H7 (cell line): ENCODE data around the gene CREBBP. TPM values are rescaled to one million over a fixed set of nuclear protein-coding genes. Genes with fewer than 3 reads are reported as not detected.

Experiments used
- DNase-seq: peaks from one replicate; pipeline ENCODE4 v3.0.0; 2012
- H3K27me3 ChIP-seq: 2 replicates; pipeline ENCODE4 v1.6.0; 2011; ENCODE audit warnings: mild to moderate bottlenecking, low read length; ENCODE audit not compliant: control insufficient read depth, insufficient read depth
- H3K36me3 ChIP-seq: replicated peaks from 2 replicates; pipeline ENCODE4 v1.5.1; 2011; ENCODE audit warnings: low read length; ENCODE audit not compliant: control insufficient read depth, insufficient read depth
- H3K4me3 ChIP-seq: 2 replicates; pipeline ENCODE4 v1.5.1; 2011; ENCODE audit warnings: low read depth, mild to moderate bottlenecking, control low read depth, low read length, moderate library complexity; ENCODE audit not compliant: insufficient read depth
- total RNA-seq: library from RNA; depleted of rRNA; stranded (reverse); fragments of >200 nt; shearing (Covaris generic); gene quantifications from 2 replicates; pipeline ENCODE4 v1.2.3, GENCODE V29; 2014

Gene CREBBP
- total RNA-seq, 1 experiment from 2014 or later = 11.7 TPM

DNA sequence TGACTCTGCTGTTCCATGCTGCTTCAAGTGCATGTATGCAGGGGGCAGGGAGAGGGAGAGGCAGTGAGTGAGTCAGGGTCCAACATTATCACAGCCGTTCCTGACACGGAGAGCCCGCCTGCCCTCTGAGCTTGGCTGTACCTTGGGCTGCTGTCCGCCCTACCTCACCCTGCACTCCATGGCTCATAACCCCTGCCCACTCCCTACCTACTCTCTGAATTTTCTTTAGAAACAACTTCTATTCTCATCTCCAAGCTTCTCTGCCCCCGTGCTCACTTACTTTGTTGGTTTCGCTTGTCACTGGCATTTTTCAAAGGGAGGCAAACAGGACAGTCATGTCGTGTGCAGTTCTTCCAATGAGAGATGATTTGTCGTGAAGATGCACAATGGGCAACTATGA, 88.8 kb downstream of the CREBBP start:
- DNase-seq = no peak
- Histone ChIP-seq H3K36me3 (peaks cover 8% of the 10 kb centered on the region), H3K4me3 (no peak overlapping the region), H3K27me3 (no peaks in the 10 kb centered on the region)

DNA sequence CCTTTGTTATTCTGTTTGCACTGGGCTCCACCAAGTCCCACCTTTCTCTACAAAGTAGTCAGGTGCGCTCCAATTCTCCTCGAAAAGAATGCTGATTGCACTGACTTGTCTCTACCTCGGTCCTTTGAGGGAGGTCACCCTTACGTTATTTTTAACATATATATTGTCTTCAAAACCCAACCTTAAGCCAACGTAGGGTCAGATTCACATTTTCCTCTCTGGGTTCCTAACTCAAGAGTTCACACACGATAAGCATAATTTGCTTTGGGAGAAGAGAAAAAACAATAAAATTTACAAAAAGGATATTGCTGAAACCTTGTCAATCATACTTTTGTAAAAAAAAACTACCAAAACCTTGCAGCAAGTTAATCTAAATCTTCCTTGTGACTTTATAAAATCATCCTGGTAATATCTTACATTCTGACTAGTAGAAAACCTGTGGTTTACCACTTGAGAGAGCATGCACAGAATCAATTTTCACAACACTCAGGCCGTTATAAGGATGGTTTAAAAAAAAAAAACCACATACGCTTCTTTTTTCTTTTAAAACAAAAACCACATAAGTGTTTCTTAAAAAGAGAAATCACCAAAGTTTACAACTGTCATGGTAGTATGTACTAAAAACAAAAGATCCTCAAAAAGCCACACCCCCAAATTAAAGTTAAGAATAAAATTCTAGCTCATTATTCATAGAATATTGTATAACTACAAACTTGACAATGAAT, 91.0 kb downstream of the CREBBP start:
- no peak for DNase-seq
- H3K4me3 ChIP-seq = no peak overlapping the region
- peaks cover 8% of the 10 kb centered on the region for H3K36me3 ChIP-seq
- H3K27me3 ChIP-seq = no peaks in the 10 kb centered on the region

DNA sequence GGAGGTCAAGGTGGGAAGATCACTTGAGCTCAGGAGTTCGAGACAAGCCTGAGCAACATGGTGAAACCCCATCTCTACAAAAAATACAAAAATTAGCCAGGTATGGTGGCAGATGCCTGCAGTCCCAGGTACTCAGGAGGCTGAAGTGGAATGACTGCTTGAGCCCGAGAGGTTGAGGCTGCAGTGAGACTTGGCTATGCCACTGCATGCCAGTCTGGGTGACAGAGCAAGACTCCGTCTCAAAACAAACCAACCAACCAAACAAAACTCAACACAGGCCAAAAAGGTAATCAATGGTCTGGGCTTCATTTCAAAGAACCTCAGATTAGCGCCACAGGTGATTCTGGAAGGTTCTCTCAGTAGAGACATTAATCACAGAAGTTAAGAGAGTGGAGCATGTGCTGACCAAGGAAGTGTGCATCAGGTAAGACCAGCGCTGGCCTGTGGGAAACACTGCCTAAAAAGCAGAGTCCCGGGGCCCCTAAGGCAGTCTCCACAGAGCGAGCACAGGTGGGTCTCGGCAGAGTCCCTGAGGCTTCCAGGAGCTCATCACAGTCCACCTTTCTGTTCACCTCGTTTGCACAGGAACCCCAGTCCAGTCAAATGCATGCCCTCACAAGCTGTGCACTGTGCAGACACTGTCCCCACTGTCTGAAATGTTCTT, 91.7 kb downstream of the CREBBP start:
- Histone ChIP-seq H3K4me3 (no peak overlapping the region), H3K36me3 (peaks cover 8% of the 10 kb centered on the region)

DNA sequence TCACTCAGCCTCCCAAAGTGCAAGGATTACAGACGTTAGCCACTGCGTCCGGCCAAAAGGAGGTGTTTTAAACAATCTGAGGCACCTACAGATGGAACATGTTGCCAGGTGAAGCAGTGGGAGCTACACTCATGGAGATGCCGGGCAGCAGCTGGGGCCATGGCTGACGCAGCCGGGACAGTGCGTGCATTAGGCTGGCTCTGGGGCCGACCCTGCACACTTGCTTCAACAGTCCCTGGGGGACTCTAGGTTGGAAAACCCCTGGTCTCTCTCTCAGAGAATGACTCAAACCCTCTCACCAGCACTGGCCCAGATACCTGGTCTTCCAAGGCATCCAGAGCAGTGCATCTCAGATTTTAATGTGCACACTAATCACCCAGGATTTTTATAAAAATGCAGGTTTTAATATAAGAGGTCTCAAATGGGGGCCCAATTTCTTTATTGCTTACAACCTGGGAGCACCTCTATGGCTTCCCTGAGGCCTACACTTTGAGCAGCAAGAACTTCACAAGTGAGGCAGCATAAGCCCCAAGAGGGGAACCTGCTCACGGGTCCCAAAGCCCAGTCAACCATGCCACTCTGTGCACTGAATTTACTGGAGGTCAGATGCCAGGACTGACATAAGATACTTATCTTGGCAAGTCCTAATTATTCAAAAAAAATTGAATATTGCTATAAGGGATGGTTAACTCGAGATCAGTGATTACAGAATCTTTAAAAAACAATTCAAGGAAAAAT, 92.4 kb downstream of the CREBBP start:
- DNase-seq = no peak
- H3K27me3 ChIP-seq = no peaks in the 10 kb centered on the region
- H3K36me3 ChIP-seq = peaks cover 8% of the 10 kb centered on the region
- H3K4me3 ChIP-seq = no peak overlapping the region

More for the DNA sequence above, 91.7 kb downstream of the CREBBP start:
- no peak for DNase-seq
- no peaks in the 10 kb centered on the region for H3K27me3 ChIP-seq

DNA sequence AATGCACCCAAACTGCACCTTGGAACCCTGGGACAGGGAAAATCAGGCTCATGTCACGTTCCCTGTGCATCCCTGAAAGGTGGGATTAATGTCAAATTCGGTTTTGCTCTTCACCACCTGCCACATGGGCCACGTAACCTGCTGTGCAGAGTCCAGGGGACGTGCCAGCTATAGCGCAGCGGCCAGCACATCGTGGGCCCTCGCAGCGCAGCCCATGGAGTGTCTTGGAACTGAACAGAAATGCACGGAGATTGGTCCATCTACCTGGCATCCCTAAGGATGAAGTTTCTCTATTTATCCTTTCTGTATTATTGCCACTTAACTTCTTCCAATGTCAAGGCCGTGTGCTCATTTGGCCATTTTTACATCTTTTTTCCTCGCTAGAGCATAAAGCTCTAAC, 95.1 kb downstream of the CREBBP start:
- peaks cover 4% of the 10 kb centered on the region for H3K36me3 ChIP-seq
- DNase-seq = no peak

DNA sequence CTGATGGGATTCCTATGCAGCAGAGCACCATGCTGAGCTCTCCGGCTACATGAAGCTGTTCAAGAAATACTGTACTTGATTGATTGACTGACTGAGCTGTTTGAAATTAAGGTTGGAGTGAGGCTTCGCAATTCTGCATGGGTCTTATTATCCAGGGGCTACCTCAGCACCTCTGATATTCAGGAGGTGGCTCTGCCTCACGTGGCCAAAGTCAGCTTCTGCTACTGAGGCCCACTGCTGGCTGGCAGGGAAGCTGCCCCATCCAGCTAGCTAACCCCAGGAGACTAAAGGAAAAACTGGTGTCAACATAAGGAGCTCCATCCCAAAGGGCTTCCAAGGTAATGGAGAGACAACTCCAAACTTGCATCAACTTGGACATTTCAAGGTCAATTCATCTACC, 97.0 kb downstream of the CREBBP start:
- Histone ChIP-seq H3K4me3 (no peak overlapping the region), H3K27me3 (no peaks in the 10 kb centered on the region), H3K36me3 (peaks cover 6% of the 10 kb centered on the region)
- DNase-seq = no peak

More for the DNA sequence above, 95.1 kb downstream of the CREBBP start:
- Histone ChIP-seq H3K27me3 (no peaks in the 10 kb centered on the region), H3K4me3 (no peak overlapping the region)

DNA sequence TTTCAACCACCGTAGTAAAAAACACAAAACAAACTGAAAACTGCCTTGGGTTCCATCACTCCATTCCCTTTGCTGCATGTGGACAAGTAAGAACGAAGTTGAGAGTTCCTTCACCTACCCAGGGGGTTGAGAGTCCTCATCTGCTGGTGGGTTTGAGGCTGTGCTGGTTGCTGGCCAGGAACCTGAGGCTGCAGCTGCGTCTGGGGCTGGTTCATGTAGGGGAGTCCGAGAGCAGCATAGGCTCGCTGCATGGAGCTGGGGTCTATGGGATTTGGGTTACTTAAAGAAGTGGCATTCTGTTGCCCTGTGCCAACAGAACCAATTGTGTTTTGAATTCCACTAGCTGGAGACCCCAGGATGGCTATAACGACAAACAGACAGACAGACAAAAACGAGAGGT, 97.9 kb downstream of the CREBBP start:
- H3K36me3 ChIP-seq = peaks cover 12% of the 10 kb centered on the region
- DNase-seq = no peak
- H3K4me3 ChIP-seq = no peak overlapping the region
- no peaks in the 10 kb centered on the region for H3K27me3 ChIP-seq

DNA sequence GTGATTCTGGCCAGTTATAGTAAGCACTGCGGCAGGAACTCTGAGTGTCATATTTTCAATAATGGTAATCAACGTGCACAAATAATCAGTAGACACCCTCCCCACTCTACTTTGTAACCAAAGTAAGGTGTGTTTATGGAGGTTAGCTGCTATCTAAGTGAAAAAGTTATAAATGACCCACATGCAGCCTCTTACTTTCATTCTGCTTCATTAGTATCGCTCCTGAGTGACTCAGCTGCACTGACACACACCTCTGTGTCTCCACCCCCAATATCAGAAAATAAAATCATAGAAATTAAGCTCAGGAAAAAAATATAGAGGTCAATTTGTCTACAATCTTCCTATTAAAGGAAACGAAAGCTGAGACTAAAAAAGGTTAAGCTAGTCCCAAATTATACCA, 99.1 kb downstream of the CREBBP start:
- H3K4me3 ChIP-seq = no peak overlapping the region
- H3K27me3 ChIP-seq = no peaks in the 10 kb centered on the region
- no peak for DNase-seq
- H3K36me3 ChIP-seq = peaks cover 12% of the 10 kb centered on the region

DNA sequence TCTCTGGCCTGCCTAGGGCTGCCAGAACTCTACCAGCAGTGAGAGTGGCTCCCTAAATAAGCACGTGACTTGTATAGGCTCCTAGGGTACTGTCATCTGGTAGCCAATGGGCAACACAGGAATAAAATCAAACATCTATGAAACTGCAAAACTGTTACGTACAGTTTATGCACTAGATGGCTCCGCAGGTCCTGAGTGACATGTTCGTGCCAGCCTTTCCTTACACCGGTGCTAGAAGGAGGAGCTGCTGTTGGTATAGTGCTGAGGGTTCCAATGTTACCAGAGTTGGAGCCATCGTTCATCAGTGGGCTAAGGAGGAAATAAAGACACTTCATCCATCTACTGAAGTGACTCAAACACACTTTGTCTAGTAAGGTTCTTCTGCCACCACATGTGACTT, 99.9 kb downstream of the CREBBP start:
- DNase-seq = no peak
- H3K27me3 ChIP-seq = no peaks in the 10 kb centered on the region
- peaks cover 13% of the 10 kb centered on the region for H3K36me3 ChIP-seq
- H3K4me3 ChIP-seq = no peak overlapping the region

DNA sequence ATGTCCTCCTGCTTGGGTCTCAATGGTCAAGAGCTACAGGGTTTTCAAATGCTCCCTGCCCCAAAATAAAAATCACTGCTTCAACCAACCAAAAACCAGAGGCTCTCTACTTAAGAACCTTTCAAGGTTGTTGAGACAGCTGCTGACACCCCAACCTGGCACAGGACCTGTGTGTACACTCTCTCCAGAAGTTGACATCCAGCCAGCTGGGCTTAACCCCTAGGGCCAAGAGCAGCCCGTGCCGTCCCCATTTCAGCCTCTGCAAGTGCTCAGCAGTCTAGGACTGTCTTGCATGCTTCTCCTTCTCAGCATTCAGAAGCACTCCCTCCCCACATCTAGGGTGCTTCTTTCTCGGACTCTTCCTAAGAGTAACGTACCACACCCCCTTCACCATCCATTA, 104.2 kb downstream of the CREBBP start:
- no peak for DNase-seq
- no peaks in the 10 kb centered on the region for H3K27me3 ChIP-seq
- no peak overlapping the region for H3K4me3 ChIP-seq
- peaks cover 20% of the 10 kb centered on the region for H3K36me3 ChIP-seq

DNA sequence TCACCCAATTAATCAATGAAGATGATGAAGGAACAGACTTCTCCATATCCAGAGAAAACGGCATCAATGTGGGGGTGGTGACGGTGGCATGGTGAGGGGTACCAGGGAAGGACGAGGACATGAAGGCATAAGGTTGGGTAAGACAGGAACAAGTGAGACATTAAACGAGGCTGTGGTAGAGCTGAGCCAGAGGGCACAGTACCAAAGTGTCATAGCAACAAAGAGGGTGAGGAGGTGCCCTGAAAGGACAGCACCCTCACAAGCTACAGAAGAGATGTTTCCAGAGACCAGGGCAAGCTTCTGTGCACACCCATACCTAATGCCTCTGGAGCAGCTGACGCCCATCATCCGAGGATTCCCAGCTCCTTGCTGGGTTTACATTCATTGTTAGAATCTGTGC, 105.7 kb downstream of the CREBBP start:
- H3K36me3 ChIP-seq = peaks cover 18% of the 10 kb centered on the region
- no peak for DNase-seq
- H3K27me3 ChIP-seq = no peaks in the 10 kb centered on the region
- H3K4me3 ChIP-seq = no peak overlapping the region

DNA sequence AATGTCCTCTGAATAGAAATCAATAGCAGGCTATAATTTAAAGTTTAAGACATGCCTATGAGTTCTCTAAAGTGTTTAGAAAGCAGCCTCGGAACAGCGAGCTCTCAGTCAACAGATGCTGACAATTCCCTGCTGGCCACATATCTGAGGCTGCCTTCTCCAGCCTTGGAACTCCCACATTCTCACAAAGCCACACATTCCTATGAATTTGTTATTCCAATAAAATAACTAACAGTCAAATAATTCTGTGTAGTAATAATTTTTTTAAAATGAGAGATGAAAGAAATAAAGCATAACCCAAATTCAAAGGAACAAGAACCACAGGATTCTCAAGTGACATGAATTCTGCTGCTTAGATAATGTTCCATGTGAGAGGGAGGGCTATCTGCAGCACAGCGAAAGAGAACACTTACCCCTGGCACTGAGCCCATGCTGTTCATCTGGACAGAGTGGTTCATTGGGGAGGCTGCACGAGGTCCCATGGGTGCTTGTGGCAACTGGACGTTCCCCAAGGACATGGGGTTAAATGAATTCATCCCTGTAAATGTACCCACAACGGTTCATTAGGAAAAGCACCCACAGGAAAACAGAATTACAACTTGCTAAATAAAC, 106.3 kb downstream of the CREBBP start:
- DNase-seq = no peak
- Histone ChIP-seq H3K36me3 (peaks cover 18% of the 10 kb centered on the region), H3K4me3 (no peak overlapping the region), H3K27me3 (no peaks in the 10 kb centered on the region)

DNA sequence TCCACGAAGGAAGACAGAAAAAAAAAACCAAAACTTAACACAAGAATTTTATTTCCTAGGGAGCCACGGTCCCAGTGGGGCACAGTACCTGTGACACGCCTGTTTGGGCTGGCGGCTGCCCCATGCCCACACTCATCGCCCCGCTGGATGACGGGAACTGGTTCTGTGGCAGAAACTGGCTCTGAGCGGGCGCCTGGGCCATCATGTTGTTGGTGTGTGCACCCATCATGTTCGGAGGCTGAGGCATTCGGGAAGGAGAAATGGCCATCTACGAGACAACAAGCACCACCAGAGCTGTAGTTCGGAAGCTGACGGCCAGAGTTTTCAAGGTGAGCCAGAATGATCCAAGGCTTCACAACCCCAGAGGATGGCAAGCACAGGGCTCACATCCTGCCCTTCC, 106.8 kb downstream of the CREBBP start:
- DNase-seq = no peak
- H3K4me3 ChIP-seq = no peak overlapping the region
- no peaks in the 10 kb centered on the region for H3K27me3 ChIP-seq
- H3K36me3 ChIP-seq = peaks cover 18% of the 10 kb centered on the region

DNA sequence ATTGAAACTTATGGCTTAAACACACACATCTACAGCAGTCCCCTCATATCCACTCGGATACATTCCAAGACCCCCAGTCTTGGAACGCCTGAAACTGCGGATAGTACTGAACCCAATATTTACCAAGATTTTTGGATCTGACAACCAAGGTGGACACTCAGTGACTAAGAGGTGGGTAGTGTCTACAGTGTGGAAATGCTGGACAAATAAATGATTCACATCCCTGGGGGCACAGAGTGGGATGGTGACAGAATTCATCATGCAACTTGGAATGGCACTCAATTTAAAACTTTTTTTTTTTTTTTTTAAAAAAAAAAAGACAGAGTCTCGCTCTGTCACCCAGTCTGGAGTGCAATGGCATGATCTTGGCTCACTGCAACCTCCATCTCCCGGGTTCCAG, 109.0 kb downstream of the CREBBP start:
- Histone ChIP-seq H3K27me3 (no peaks in the 10 kb centered on the region), H3K4me3 (no peak overlapping the region), H3K36me3 (peaks cover 25% of the 10 kb centered on the region)
- no peak for DNase-seq

DNA sequence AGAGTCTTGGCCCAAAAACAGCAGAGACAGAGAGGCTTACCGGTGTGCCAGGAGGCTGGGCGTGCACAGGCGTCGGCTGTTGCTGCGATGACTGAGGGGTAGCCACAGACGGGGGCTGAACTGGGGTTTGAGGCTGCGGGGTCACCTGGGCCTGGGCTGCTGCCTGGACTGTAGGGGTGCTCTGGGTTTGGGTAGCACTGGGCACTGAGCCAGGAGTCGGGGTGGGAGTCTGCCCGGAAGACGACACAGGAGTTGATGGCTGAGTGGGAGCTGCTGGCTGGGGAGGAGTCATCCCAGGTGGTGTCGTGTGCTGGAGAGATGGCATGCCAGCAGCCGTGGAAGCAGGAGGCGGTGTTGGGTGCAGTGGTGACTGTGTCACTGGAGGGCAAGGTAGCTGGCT, 110.0 kb downstream of the CREBBP start:
- no peak for DNase-seq
- Histone ChIP-seq H3K36me3 (peaks cover 23% of the 10 kb centered on the region), H3K4me3 (no peak overlapping the region), H3K27me3 (no peaks in the 10 kb centered on the region)
